HUDEP-2 (cell line): ENCODE data around the gene CAMK2B.

Experiments
- DNase-seq, 76 experiments: peaks; one replicate each; lab custom pipeline; 2025; ENCODE audit not compliant: unreplicated experiment in 76 of 76; lab: John Stamatoyannopoulos, UW

The CAMK2B gene

GRCh38 chr7:44259547-44260457, 65.6 kb downstream of the CAMK2B start:
- no peak for DNase-seq

DNA sequence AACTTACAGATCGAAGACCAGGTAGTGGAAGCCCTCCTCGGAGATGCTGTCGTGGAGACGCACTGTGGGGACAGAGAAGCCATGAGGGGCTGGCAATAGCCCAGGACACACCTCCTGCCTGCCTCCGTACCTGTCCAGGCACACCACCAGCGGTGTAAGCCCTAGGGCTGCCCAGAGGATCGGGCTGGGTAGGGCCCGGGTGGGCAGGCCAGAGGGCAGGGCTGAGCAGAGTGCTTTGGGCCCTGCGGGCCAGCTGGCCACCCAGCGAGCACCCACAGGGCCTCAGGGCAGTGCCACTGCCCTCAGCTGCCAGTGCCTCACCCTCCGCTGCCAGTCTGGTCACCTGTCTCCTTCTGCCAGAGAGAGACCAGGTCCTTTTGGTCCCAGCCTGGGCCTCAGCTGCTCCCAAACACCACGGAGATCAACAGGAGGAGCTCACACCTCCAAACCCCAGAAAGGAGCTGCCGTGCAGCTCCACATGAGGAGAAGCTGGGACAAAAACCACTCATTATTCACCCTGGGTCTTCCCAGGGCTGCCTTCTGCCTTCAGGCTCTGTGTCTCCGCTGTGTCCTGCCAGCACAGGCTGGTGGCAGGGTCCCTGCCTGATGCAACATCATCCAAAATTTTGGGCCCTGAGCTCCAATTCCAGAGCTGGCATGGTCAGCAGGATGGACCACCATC, 66.4 kb downstream of the CAMK2B start:
- no peak for DNase-seq

DNA sequence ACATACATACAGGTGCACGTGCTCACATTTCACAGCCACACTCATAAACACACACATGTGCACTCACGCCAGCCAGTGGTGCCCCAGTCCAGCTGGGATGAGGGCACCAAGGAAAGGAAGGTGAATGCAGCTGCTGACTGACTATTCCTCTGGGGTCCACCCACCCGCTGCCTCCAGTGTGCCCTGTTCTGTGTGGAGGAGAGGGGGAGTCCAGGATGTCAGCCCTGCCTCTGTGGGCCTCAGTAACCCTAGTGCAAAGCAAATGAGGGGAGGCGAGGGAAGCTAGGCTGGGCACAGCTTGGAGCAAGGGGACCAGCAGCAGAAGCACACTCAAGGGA, 67.0 kb downstream of the CAMK2B start:
- no peak for DNase-seq

DNA sequence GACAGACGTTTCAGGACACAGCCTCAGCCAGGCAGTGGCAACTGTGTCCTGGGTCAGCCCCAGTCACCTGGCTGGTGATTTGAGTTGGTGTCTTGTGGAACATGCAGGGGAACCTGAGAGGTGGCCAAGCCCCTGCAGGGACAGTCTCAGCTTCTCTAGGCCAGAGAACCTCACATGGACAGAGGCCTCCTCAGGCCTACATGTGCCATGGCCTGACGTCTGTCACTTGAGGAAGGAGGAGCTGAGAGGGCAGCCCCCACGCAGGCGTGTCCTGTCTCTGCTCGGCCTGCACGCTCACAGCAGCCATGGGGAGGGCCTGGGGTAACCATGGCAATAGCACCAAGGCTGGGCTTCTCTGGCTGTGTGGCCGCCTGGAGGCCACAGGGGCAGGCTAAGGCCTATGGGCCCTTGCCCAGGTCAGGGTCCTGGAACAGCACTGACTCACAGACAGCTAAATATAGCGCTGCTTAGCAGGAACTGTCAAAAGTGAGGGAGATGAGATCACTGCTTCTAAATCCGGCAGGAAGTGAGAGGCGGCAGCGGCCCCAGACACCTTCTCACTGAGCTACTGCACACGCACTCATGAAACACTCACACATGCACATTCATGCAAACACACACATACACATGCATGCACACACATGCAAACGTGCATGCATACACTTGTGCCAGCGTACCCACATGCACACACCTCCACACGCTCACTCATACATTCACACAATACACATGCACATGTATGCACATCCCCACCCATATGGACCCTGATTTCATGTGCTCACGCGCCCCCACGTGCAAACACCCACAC, 67.6 kb downstream of the CAMK2B start:
- DNase-seq, result peak in 43 of 76 experiments; percentile 2 to 67 (median 31)

- no peak for DNase-seq
Observed at GRCh38 chr7:44257213-44257612, 68.2 kb downstream of the CAMK2B start.

DNA sequence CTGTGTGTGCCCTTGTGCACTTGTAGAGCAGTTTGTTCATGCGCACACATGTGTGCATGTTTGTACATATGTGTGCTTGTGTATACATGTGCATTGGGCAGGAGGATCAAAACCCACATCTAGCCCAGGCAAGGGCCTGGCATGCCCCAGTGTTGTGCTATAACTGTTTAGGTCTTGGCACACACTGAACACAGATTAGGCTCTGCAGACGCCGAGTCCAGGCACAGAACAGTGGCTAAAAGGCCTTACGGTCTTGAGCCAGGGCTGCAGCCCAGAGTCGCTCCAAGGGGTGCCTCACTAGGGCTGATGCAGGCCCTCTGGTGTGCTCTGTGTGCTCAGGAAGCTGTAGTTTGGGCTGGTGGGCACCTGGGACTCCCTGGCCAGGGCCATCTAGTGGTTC, 68.9 kb downstream of the CAMK2B start:
- DNase-seq, result no peak

GRCh38 chr7:44251881-44252280, 73.5 kb downstream of the CAMK2B start:
- no peak for DNase-seq

- DNase-seq, result no peak
Observed at GRCh38 chr7:44251269-44251668, 74.1 kb downstream of the CAMK2B start.

GRCh38 chr7:44249639-44250234, 75.7 kb downstream of the CAMK2B start:
- DNase-seq, result no peak

DNA sequence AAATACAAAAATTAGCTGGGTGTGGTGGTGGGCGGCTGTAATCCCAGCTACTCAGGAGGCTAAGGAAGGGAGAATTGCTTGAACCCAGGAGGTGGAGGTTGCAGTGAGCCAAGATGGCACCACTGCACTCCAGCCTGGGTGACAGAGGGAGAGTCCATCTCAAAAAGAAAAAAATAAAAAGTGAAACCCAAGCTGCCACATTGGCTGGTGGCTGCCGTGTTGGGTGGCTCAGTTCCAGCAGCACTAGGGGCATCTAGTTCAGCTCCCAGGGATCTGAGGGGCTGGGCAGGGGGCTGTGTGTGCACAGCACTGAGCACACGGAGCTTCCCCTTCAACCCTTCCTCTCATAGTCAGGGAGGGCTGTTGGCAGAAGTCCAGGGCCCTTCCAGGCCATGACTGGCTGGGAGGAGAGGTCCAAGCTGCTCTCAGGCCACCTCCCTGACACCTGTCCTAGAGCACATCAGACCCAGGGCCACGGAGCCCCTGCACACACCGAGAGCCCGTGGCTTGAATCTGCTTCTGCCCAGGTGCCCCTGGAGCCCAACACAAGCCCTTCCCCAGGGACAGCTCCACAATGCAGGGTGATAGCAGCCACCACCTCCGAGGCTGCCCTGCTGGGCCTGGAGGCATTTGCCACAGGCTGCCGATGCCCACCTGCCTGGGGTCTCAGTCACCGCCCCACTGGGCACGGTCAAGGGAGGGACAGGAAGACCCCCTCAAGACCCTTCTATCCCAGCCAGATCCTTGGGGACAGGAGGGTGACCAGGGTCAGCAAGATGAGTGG, 77.3 kb downstream of the CAMK2B start:
- DNase-seq, result no peak

GRCh38 chr7:44246396-44247113, 78.8 kb downstream of the CAMK2B start:
- DNase-seq, result no peak

DNA sequence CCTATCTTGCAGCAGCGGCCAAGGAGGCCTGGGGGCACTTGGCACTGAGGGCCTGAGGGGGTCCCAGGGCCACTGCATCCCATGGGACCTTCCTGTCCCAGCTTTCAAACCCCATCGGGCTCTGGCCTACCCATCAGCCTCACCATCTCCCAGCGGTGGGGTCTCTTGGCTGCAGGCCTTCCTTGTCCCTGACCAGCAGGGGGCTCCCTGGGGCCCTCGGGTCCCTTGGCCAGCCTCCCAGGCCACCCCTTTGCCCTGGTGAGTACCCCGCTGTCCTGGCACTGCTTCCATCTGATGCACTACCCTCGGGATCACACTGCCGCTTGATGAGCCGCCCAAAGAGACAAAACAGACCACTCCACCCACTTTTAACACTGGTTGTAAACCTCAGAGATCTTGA, 81.1 kb downstream of the CAMK2B start:
- peak in 1 of 76 experiments; percentile 14 for DNase-seq

DNA sequence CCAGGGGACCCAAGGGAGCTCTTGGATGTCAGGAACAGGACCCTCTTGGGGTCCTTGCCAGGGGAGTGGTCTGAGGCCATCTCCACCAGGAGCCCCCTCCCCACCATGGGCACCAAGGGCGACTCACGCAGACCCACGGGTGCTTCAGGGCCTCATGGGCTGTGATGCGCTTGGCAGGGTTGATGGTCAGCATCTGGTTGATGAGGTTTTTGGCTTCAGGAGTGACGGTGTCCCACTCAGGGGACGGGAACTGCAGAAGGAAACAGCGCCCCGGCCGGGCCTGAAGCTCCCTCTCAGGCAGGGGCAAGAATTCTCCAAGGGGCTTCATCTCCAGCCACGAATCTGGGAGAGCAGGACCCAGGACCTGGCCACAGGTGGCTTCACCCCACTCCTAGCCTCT, 83.3 kb downstream of the CAMK2B start:
- DNase-seq, result no peak

- peak in 63 of 76 experiments; percentile 4 to 72 (median 41) for DNase-seq
Observed at GRCh38 chr7:44240983-44241510, 84.3 kb downstream of the CAMK2B start.

DNA sequence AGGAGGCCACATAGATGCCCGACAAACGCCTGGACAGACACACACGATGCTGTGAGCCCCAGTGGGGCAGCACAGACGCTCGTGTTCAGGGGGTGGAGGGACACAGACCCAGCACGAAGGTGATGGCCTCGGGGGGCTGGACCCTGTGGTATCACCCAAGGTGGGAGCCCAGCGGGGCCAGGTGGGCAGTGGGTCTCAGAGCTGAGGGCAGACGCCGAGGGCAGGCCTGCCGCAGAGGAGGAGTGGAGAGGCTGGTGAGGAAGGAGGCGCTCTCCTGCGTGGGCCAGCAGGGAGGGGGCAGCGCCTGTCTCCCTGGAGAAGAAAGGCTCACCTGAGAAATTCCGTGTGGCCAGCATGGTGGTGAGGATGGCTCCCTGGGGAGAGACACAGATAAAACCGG, 85.0 kb downstream of the CAMK2B start:
- DNase-seq, result no peak

DNA sequence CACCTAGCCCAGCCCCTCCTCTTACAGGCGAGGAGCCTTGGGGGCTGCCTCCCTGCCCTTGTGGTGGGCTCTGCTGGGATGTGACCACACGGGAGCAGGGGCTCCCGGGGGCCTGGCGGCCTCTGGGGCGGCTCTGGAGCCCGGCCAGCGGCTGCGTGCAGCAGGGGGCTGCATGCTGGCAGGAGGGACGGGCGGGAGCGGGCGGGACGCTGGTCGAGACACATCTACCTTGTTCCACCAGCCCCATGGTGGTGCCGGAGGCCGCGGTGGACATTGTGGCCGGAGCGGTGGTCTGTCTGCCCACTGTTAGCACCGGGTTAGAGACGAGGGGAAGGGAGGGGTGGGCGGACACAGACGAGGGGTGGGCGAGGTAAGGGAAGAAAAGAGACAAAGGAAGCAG, 86.0 kb downstream of the CAMK2B start:
- DNase-seq, result no peak

GRCh38 chr7:44238116-44238695, 87.2 kb downstream of the CAMK2B start:
- DNase-seq, result no peak

GRCh38 chr7:44237696-44238095, 87.7 kb downstream of the CAMK2B start:
- DNase-seq, result no peak

DNA sequence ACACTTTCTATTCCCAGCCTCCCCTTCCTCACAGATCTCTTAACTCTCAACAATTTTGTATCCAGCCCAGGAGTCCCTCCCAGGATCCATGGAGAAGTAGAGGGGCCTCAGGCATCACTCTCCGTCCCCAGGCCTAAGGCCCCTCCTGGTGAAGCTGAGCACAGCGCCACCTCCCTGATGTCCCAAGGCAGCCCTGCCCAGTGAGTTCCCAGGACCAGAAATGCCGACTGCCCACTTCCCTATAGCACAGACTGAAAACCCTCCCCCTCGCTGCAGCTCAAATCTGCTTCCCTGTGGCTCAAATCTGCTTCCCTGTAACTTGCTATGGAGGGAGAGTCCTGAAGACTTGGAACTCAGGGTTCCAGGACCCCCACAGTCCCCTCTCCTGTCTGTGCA, 89.1 kb downstream of the CAMK2B start:
- no peak for DNase-seq
